SKM-1 treated with dmso at 0.1 percent for 144 hours (cell line): ENCODE measurements around the gene C16orf54.
"Not testable (repeated sequence)": the region's sequence is repeated elsewhere in the genome, so short reads cannot be mapped to it uniquely, and the experiment has no call there.

Source experiments
- DNase-seq: peaks from one replicate; lab custom pipeline; 2025; ENCODE audit not compliant: unreplicated experiment; lab: John Stamatoyannopoulos, UW

The C16orf54 gene

GRCh38 chr16:29742683-29743275 lies 3.0 kb downstream of the C16orf54 start:
- DNase-seq = no peak

GRCh38 chr16:29740630-29741015 lies 5.2 kb downstream of the C16orf54 start:
- not testable (repeated sequence) for DNase-seq

GRCh38 chr16:29739927-29740629 lies 5.7 kb downstream of the C16orf54 start:
- not testable (repeated sequence) for DNase-seq

GRCh38 chr16:29738514-29738913 lies 7.3 kb downstream of the C16orf54 start:
- no peak for DNase-seq

GRCh38 chr16:29737713-29738112 lies 8.1 kb downstream of the C16orf54 start:
- DNase-seq = no peak

DNA sequence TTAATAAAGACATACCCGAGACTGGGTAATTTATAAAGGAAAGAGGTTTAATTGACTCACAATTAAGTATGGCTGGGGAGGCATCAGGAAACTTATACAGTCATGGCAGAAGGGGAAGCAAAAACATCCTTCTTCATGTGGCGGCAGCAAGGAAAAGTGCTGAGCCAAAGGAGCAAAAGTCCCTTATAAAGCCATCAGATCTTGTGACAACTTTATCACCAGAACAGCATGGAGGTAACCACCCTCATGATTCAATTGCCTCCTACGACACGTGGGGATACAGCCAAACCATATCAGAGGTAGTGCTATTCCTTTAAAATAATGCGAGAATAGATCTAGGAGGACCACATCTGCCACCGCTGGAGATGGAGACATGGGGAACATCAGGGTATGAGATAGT lies 9.0 kb downstream of the C16orf54 start:
- DNase-seq = no peak

- DNase-seq = no peak
Measured at GRCh38 chr16:29736112-29736511, 9.7 kb downstream of the C16orf54 start.

GRCh38 chr16:29734786-29735185 lies 11.0 kb downstream of the C16orf54 start:
- DNase-seq = no peak

DNA sequence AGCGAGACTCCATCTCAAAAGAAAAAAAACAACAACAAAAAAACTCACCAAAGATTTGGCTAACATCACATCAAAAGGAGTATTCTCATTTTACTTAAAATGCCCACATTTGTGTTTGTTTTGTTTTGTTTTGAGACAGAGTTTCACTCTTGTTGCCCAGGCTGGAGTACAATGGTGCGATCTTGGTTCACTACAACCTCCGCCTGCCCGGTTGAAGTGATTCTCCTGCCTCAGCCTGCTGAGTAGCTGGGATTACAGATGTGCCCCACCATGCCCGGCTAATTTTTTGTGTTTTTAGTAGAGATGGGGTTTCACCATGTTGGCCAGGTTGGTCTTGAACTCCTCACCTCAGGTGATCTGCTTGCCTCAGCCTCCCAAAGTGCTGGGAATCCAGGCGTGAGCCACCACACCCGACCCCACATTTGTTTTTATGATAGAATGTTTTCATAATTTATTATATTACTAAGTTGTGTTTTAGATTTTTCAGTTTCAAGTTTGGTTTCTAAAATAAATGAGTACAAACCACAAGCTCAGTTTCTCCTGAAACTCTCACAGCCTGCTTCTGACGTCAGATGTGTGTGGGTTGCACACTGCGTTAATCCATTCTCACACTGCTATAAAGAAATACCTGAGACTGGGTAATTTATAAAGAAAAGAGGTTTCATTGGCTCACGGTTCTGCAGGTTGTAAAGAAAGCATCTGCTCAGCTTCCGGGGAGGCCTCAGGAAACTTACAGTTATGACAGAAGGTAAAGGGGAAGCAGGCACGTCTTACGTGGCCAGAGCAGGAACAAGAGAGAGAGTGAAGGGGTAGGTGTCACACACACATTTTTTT lies 13.8 kb downstream of the C16orf54 start:
- DNase-seq = not testable (repeated sequence)

- no peak for DNase-seq
Measured at GRCh38 chr16:29730649-29731048, 15.1 kb downstream of the C16orf54 start.

- peak; percentile 45 for DNase-seq
Measured at GRCh38 chr16:29729116-29729521, 16.7 kb downstream of the C16orf54 start.

DNA sequence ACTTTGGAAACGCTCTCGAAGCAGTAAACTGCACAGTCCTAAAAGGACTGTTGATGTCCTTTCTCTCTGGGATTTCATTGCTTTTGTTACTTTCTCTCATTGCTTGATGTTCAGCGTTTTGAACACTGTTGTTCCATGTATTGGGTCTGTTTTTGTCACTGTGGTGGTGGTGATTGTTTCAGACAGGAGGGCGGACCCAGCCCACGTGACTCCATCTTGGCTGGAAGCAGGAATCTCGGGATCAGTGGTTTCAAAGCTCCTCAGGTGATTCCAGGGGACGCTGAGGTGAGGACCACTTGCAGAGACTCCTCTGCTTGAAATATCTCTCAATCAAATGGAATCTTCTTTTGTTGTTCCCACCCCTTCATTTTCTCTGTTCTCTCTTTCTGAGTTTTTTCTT lies 18.3 kb downstream of the C16orf54 start:
- no peak for DNase-seq

- no peak for DNase-seq
Measured at GRCh38 chr16:29726845-29727377, 18.9 kb downstream of the C16orf54 start.

- peak; percentile 74 for DNase-seq
Measured at GRCh38 chr16:29721167-29721879, 24.5 kb downstream of the C16orf54 start.

DNA sequence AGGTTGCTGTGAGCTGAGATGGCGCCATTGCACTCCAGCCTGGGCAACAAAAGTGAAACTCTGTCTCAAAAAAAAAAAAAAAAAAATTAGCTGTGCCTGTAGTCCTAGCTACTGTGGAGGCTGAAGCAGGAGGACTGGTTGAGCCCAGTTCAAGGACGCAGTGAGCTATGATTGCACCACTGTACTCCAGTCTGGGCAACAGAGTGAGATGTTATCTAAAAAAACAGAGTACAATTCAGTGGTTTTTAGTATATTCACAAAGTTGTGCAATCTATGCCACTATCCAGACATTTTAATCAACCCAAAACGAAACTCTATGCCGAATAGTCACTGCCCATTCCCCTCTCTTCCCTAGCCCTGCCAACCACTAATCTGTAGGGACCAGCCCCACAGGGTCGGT lies 25.1 kb downstream of the C16orf54 start:
- peak; percentile 42 for DNase-seq

GRCh38 chr16:29719063-29719462 lies 26.7 kb downstream of the C16orf54 start:
- DNase-seq = no peak

- DNase-seq = no peak
Measured at GRCh38 chr16:29717113-29717512, 28.7 kb downstream of the C16orf54 start.

GRCh38 chr16:29714972-29715371 lies 30.8 kb downstream of the C16orf54 start:
- no peak for DNase-seq

- DNase-seq = no peak
Measured at GRCh38 chr16:29714396-29714795, 31.4 kb downstream of the C16orf54 start.

GRCh38 chr16:29712809-29713208 lies 33.0 kb downstream of the C16orf54 start:
- DNase-seq = no peak
